H9 (cell line): ENCODE results near the gene DTHD1. TPM values are rescaled to one million over a fixed set of nuclear protein-coding genes. Genes with fewer than 3 reads are reported as not detected.

Experiments used
- DNase-seq: peaks from one replicate; pipeline ENCODE4 v3.0.0-alpha.2; 2017
- H2AFZ ChIP-seq: one replicate; pipeline ENCODE4 v1.6.1; 2013; ENCODE audit warnings: mild to moderate bottlenecking, low read length, control low read depth, moderate library complexity
- H2AK5ac ChIP-seq: 2 replicates; pipeline ENCODE4 v1.6.1; 2013; ENCODE audit warnings: low read length, control low read depth, mixed read lengths; ENCODE audit not compliant: insufficient read length
- H2BK120ac ChIP-seq: one replicate; pipeline ENCODE4 v1.6.1; 2013; ENCODE audit warnings: low read depth, mild to moderate bottlenecking, low read length, control low read depth, inconsistent platforms; ENCODE audit not compliant: poor library complexity, severe bottlenecking
- H2BK12ac ChIP-seq: 2 replicates; pipeline ENCODE4 v1.6.1; 2013; ENCODE audit warnings: low read length, control low read depth, mixed read lengths, low read depth; ENCODE audit not compliant: insufficient read length
- H2BK15ac ChIP-seq: 2 replicates; pipeline ENCODE4 v1.6.1; 2013; ENCODE audit warnings: low read depth, low read length, control low read depth
- H2BK20ac ChIP-seq: one replicate; pipeline ENCODE4 v1.6.1; 2013; ENCODE audit warnings: low read depth, mild to moderate bottlenecking, low read length, control low read depth, inconsistent platforms; ENCODE audit not compliant: poor library complexity, severe bottlenecking
- H2BK5ac ChIP-seq: 2 replicates; pipeline ENCODE4 v1.6.1; 2013; ENCODE audit warnings: low read length, control low read depth, mixed read lengths; ENCODE audit not compliant: insufficient read length
- H3K14ac ChIP-seq: 2 replicates; pipeline ENCODE4 v1.6.1; 2013; ENCODE audit warnings: low read length, control low read depth; ENCODE audit not compliant: insufficient read depth
- H3K18ac ChIP-seq: 2 replicates; pipeline ENCODE4 v1.6.1; 2013; ENCODE audit warnings: low read depth, mild to moderate bottlenecking, mixed read lengths, low read length, control low read depth; ENCODE audit not compliant: insufficient read length
- H3K23ac ChIP-seq: 2 replicates; pipeline ENCODE4 v1.6.1; 2013; ENCODE audit warnings: low read length, control low read depth, mixed read lengths, low read depth; ENCODE audit not compliant: insufficient read length
- H3K23me2 ChIP-seq: 2 replicates; pipeline ENCODE4 v1.6.1; 2013; ENCODE audit warnings: low read depth, mild to moderate bottlenecking, mixed read lengths, low read length, control low read depth; ENCODE audit not compliant: insufficient read length, poor library complexity, severe bottlenecking
- H3K27ac ChIP-seq: 2 replicates; pipeline ENCODE4 v1.5.1; 2013; ENCODE audit warnings: low read length, control low read depth, mixed read lengths, low read depth; ENCODE audit not compliant: insufficient read length
- H3K27me3 ChIP-seq: 2 replicates; pipeline ENCODE4 v1.6.1; 2013; ENCODE audit warnings: low read length, control low read depth, inconsistent platforms; ENCODE audit not compliant: insufficient read depth
- H3K4ac ChIP-seq: 2 replicates; pipeline ENCODE4 v1.6.1; 2013; ENCODE audit warnings: low read depth, mild to moderate bottlenecking, control low read depth, inconsistent platforms, low read length, moderate library complexity
- H3K4me1 ChIP-seq: 2 replicates; pipeline ENCODE4 v1.6.1; 2013; ENCODE audit warnings: low read length, control low read depth, inconsistent platforms; ENCODE audit not compliant: insufficient read depth
- H3K4me2 ChIP-seq: 2 replicates; pipeline ENCODE4 v1.6.1; 2013; ENCODE audit warnings: low read length, control low read depth, mixed read lengths; ENCODE audit not compliant: insufficient read length, insufficient read depth
- H3K56ac ChIP-seq: 2 replicates; pipeline ENCODE4 v1.6.1; 2013; ENCODE audit warnings: low read depth, mild to moderate bottlenecking, mixed read lengths, low read length, control low read depth; ENCODE audit not compliant: insufficient read length
- H3K79me1 ChIP-seq: 2 replicates; pipeline ENCODE4 v1.6.1; 2013; ENCODE audit warnings: low read depth, mild to moderate bottlenecking, moderate library complexity, low read length, control low read depth, inconsistent platforms; ENCODE audit not compliant: insufficient read depth, poor library complexity, severe bottlenecking
- H3K79me2 ChIP-seq: 2 replicates; pipeline ENCODE4 v1.6.1; 2013; ENCODE audit warnings: low read length, control low read depth, inconsistent platforms; ENCODE audit not compliant: insufficient read depth
- H3K9ac ChIP-seq: 2 replicates; pipeline ENCODE4 v1.6.1; 2013; ENCODE audit warnings: low read length, control low read depth, mixed read lengths; ENCODE audit not compliant: insufficient read length; ENCODE audit errors: extremely low read depth
- H3K9me3 ChIP-seq: one replicate; pipeline ENCODE4 v1.6.1; 2013; ENCODE audit warnings: low read depth, low read length, inconsistent platforms; ENCODE audit not compliant: control insufficient read depth
- H3T11ph ChIP-seq: one replicate; pipeline ENCODE4 v1.6.1; 2013; ENCODE audit warnings: mild to moderate bottlenecking, low read length, control low read depth, inconsistent platforms
- H4K20me1 ChIP-seq: one replicate; pipeline ENCODE4 v1.6.1; 2013; ENCODE audit not compliant: control insufficient read depth, insufficient read length, insufficient read depth
- H4K5ac ChIP-seq: 2 replicates; pipeline ENCODE4 v1.6.1; 2013; ENCODE audit warnings: low read depth, mild to moderate bottlenecking, mixed read lengths, low read length, control low read depth; ENCODE audit not compliant: insufficient read length
- H4K8ac ChIP-seq: replicated peaks from 2 replicates; pipeline ENCODE4 v1.6.1; 2013; ENCODE audit warnings: low read length, control low read depth, mixed read lengths, low read depth; ENCODE audit not compliant: insufficient read length
- H4K91ac ChIP-seq: 2 replicates; pipeline ENCODE4 v1.6.1; 2013; ENCODE audit warnings: low read depth, mild to moderate bottlenecking, moderate library complexity, mixed read lengths, low read length, control low read depth; ENCODE audit not compliant: insufficient read length
- H3K27ac Mint-ChIP-seq, 3 experiments: 2 replicates in 2 of 3; 3 replicates in 1 of 3; pipeline ENCODE4 v1.8.0; 2020 to 2021; ENCODE audit warnings: mixed read lengths in 3 of 3, mild to moderate bottlenecking in 1 of 3, moderate library complexity in 1 of 3
- H3K27me3 Mint-ChIP-seq: 2 replicates; pipeline ENCODE4 v1.8.0; 2021; ENCODE audit warnings: low read depth, mild to moderate bottlenecking, moderate library complexity, mixed read lengths
- H3K36me3 Mint-ChIP-seq, 3 experiments: 2 replicates in 2 of 3; 3 replicates in 1 of 3; pipeline ENCODE4 v1.8.0; 2020 to 2021; ENCODE audit warnings: low read depth in 3 of 3, mixed read lengths in 3 of 3; ENCODE audit not compliant: insufficient read depth in 1 of 3
- H3K4me1 Mint-ChIP-seq, 2 experiments: 2 replicates each; pipeline ENCODE4 v1.8.0; 2020; ENCODE audit warnings: mixed read lengths in 2 of 2
- H3K4me3 Mint-ChIP-seq, 2 experiments: 2 replicates in 1 of 2; 3 replicates in 1 of 2; pipeline ENCODE4 v1.8.0; 2020 to 2021; ENCODE audit warnings: mild to moderate bottlenecking in 2 of 2, mixed read lengths in 2 of 2, moderate library complexity in 1 of 2
- H3K9me3 Mint-ChIP-seq, 2 experiments: 2 replicates in 1 of 2; 3 replicates in 1 of 2; pipeline ENCODE4 v1.8.0; 2020; ENCODE audit warnings: mild to moderate bottlenecking in 2 of 2, mixed read lengths in 2 of 2, moderate library complexity in 1 of 2
- whole genome bisulfite sequencing: extraction: QIAGEN DNeasy Blood & Tissue Kit; methylation state at CpG from one replicate; pipeline ENCODE4 v1.1.7; 2013; ENCODE audit warnings: missing lambda C conversion rate, low lambda C conversion rate, mixed read lengths; ENCODE audit not compliant: insufficient read length; ENCODE audit errors: extremely low coverage; 5-methylcytosine and 5-hydroxymethylcytosine counted together
- total RNA-seq: library from RNA; stranded (reverse); gene quantifications from 2 replicates; pipeline ENCODE4 v1.2.1, GENCODE V29; 2021
- TF ChIP-seq, protein P1 (sequence below): fragments of 200-600 bp; sonication (generic); conservative IDR thresholded peaks from 3 replicates; pipeline ENCODE4 v1.8.0; 2021; ENCODE audit warnings: antibody characterized with exemption, mild to moderate bottlenecking

DTHD1 gene
- total RNA-seq, 1 experiment from 2014 or later = not detected

DNA sequence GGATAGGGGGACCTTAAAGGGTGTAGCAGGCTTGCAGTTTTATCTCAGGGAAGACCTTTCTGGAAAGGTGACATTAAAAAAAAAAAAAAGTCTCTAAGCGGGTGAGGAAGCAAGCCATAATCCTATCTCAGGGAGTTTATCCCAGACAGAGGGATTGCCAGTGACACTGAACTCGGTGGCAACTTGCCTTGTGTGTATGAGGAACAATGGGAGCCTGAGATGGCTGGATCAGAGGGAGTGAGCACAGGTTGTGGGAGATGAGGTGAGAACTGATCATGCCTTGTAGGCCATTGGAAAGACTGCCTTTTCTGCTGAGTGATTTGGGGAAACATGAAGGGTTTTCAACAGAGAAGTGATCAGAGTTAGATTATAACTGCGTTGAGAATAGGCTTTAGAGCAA, 31.1 kb downstream of the DTHD1 start:
- H4K91ac ChIP-seq = no peak overlapping the region
- no peak overlapping the region for H2BK20ac ChIP-seq
- H4K5ac ChIP-seq = no peak overlapping the region
- no peak overlapping the region for H2BK120ac ChIP-seq
- no peaks in the 10 kb centered on the region for H3K23me2 ChIP-seq
- H3K79me2 ChIP-seq = no peaks in the 10 kb centered on the region
- no peak overlapping the region for H4K8ac ChIP-seq
- H2AFZ ChIP-seq = peak overlapping the region; percentile 8
- DNase-seq = no peak
- no peak overlapping the region for H3K27ac ChIP-seq
- no peaks in the 10 kb centered on the region for H3K36me3 Mint-ChIP-seq
- H3K56ac ChIP-seq = no peak overlapping the region
- H3K27me3 Mint-ChIP-seq = no peaks in the 10 kb centered on the region
- no peak overlapping the region; a peak in 1 of 7 replicates for H3K27ac Mint-ChIP-seq
- no peaks in the 10 kb centered on the region for H3K4me1 Mint-ChIP-seq
- no peak overlapping the region for H3K4ac ChIP-seq
- H3T11ph ChIP-seq = no peak overlapping the region
- WGBS = no CpG with 5 or more reads among the region's 3 CpGs
- no peaks in the 10 kb centered on the region for H3K4me1 ChIP-seq
- no peaks in the 10 kb centered on the region for H3K9me3 Mint-ChIP-seq
- no peaks in the 10 kb centered on the region for H3K79me1 ChIP-seq
- H3K9me3 ChIP-seq = no peaks in the 10 kb centered on the region
- H3K27me3 ChIP-seq = no peaks in the 10 kb centered on the region
- H3K9ac ChIP-seq = no peak overlapping the region
- no peak overlapping the region for H3K4me3 Mint-ChIP-seq
- no peak overlapping the region for H3K4me2 ChIP-seq
- no peak overlapping the region for H3K18ac ChIP-seq
- H2BK15ac ChIP-seq = no peak overlapping the region
- no peak overlapping the region for H3K23ac ChIP-seq
- no peak overlapping the region for H2BK5ac ChIP-seq
- H3K14ac ChIP-seq = no peak overlapping the region
- no peak overlapping the region for H2AK5ac ChIP-seq
- TF ChIP-seq, protein P1, sequence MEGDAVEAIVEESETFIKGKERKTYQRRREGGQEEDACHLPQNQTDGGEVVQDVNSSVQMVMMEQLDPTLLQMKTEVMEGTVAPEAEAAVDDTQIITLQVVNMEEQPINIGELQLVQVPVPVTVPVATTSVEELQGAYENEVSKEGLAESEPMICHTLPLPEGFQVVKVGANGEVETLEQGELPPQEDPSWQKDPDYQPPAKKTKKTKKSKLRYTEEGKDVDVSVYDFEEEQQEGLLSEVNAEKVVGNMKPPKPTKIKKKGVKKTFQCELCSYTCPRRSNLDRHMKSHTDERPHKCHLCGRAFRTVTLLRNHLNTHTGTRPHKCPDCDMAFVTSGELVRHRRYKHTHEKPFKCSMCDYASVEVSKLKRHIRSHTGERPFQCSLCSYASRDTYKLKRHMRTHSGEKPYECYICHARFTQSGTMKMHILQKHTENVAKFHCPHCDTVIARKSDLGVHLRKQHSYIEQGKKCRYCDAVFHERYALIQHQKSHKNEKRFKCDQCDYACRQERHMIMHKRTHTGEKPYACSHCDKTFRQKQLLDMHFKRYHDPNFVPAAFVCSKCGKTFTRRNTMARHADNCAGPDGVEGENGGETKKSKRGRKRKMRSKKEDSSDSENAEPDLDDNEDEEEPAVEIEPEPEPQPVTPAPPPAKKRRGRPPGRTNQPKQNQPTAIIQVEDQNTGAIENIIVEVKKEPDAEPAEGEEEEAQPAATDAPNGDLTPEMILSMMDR = no peak
- no peaks in the 10 kb centered on the region for H4K20me1 ChIP-seq
- H2BK12ac ChIP-seq = no peak overlapping the region
